H7 (cell line): ENCODE results near the gene INO80E. TPM values are rescaled to one million over a fixed set of nuclear protein-coding genes. Genes with fewer than 3 reads are reported as not detected.
"Not testable (repeated sequence)": the region's sequence is repeated elsewhere in the genome, so short reads cannot be mapped to it uniquely, and the experiment has no call there.

Experiments
- DNase-seq: peaks from one replicate; pipeline ENCODE4 v3.0.0; 2012
- H3K27me3 ChIP-seq: 2 replicates; pipeline ENCODE4 v1.6.0; 2011; ENCODE audit warnings: mild to moderate bottlenecking, low read length; ENCODE audit not compliant: control insufficient read depth, insufficient read depth
- H3K36me3 ChIP-seq: replicated peaks from 2 replicates; pipeline ENCODE4 v1.5.1; 2011; ENCODE audit warnings: low read length; ENCODE audit not compliant: control insufficient read depth, insufficient read depth
- H3K4me3 ChIP-seq: 2 replicates; pipeline ENCODE4 v1.5.1; 2011; ENCODE audit warnings: low read depth, mild to moderate bottlenecking, control low read depth, low read length, moderate library complexity; ENCODE audit not compliant: insufficient read depth
- total RNA-seq: library from RNA; depleted of rRNA; stranded (reverse); fragments of >200 nt; shearing (Covaris generic); gene quantifications from 2 replicates; pipeline ENCODE4 v1.2.3, GENCODE V29; 2014; rRNA removed

INO80E gene
- total RNA-seq: 58.7 and 91.9 TPM in 2 replicates

GRCh38 chr16:29995911-29996765 lies at the start of gene INO80E:
INO80E (plus strand) TSS chr16:29996241; CDS start chr16:29996311, 70 bp downstream.
- H3K4me3 ChIP-seq: peak within 1 kb of the TSS; percentile 81
- no peaks in the 10 kb centered on the region for H3K27me3 ChIP-seq
- DNase-seq: peak; percentile 100
- H3K36me3 ChIP-seq: peaks cover 3% of the 10 kb centered on the region

- Histone ChIP-seq H3K4me3 (no peak overlapping the region), H3K36me3 (no peaks in the 10 kb centered on the region), H3K27me3 (no peaks in the 10 kb centered on the region)
- DNase-seq: no peak
These were observed 48.1 kb upstream of the INO80E start for GRCh38 chr16:29947897-29948296.

GRCh38 chr16:29950806-29951461 lies 45.1 kb upstream of the INO80E start:
- no peak for DNase-seq
- no peaks in the 10 kb centered on the region for H3K27me3 ChIP-seq
- no peak overlapping the region for H3K4me3 ChIP-seq
- H3K36me3 ChIP-seq: no peaks in the 10 kb centered on the region

GRCh38 chr16:29951625-29952365 lies 44.2 kb upstream of the INO80E start:
- Histone ChIP-seq H3K27me3 (no peaks in the 10 kb centered on the region), H3K4me3 (no peak overlapping the region), H3K36me3 (no peaks in the 10 kb centered on the region)
- DNase-seq: no peak

GRCh38 chr16:29958756-29959155 lies 37.3 kb upstream of the INO80E start:
- H3K36me3 ChIP-seq: no peaks in the 10 kb centered on the region
- H3K27me3 ChIP-seq: no peaks in the 10 kb centered on the region
- DNase-seq: no peak
- H3K4me3 ChIP-seq: no peak overlapping the region

GRCh38 chr16:29959293-29959692 lies 36.7 kb upstream of the INO80E start:
- Histone ChIP-seq H3K36me3 (no peaks in the 10 kb centered on the region), H3K27me3 (no peaks in the 10 kb centered on the region), H3K4me3 (no peak overlapping the region)
- DNase-seq: no peak

- not testable (repeated sequence) for H3K4me3 ChIP-seq, H3K27me3 ChIP-seq, H3K36me3 ChIP-seq, DNase-seq
These were observed 36.2 kb upstream of the INO80E start for GRCh38 chr16:29959821-29960220.

GRCh38 chr16:29961127-29961478 lies 34.9 kb upstream of the INO80E start:
- Histone ChIP-seq H3K36me3 (no peaks in the 10 kb centered on the region), H3K4me3 (peak overlapping the region; percentile 80), H3K27me3 (no peaks in the 10 kb centered on the region)
- no peak for DNase-seq

GRCh38 chr16:29961479-29962343 lies 34.3 kb upstream of the INO80E start, which contains the start of gene TMEM219:
TMEM219 (plus strand) TSS chr16:29962079; CDS start chr16:29963144, 1,065 bp downstream.
- peak within 1 kb of the TSS; percentile 80 for H3K4me3 ChIP-seq
- no peaks in the 10 kb centered on the region for H3K27me3 ChIP-seq
- H3K36me3 ChIP-seq: no peaks in the 10 kb centered on the region
- DNase-seq: peak; percentile 99

GRCh38 chr16:29962344-29962994 lies 33.6 kb upstream of the INO80E start:
- Histone ChIP-seq H3K27me3 (no peaks in the 10 kb centered on the region), H3K36me3 (no peaks in the 10 kb centered on the region), H3K4me3 (peak overlapping the region; percentile 80)
- peak; percentile 56 for DNase-seq

- Histone ChIP-seq H3K36me3 (peaks cover 3% of the 10 kb centered on the region; the same call in 1 of the 2 replicates), H3K4me3 (no peak overlapping the region), H3K27me3 (no peaks in the 10 kb centered on the region)
- peak; percentile 43 for DNase-seq
These were observed 32.9 kb upstream of the INO80E start for GRCh38 chr16:29963021-29963743.

GRCh38 chr16:29968205-29968604 lies 27.8 kb upstream of the INO80E start:
- no peak for DNase-seq
- no peak overlapping the region for H3K4me3 ChIP-seq
- peaks cover 15% of the 10 kb centered on the region for H3K36me3 ChIP-seq
- H3K27me3 ChIP-seq: peaks cover 3% of the 10 kb centered on the region

- Histone ChIP-seq H3K27me3 (peaks cover 3% of the 10 kb centered on the region), H3K36me3 (peaks cover 15% of the 10 kb centered on the region), H3K4me3 (no peak overlapping the region)
- no peak for DNase-seq
These were observed 24.7 kb upstream of the INO80E start for GRCh38 chr16:29971304-29971703.
